PC-3 (cell line): ENCODE data around the gene ANOS1.

Experiments used
- EZH2 ChIP-seq: fragments of 300-600 bp; sonication (generic); IDR thresholded peaks from one replicate; pipeline ENCODE4 v1.6.1; 2017; ENCODE audit warnings: antibody characterized with exemption, mild to moderate bottlenecking, low read length; ENCODE audit not compliant: unreplicated experiment
- EZH2phosphoT487 ChIP-seq: fragments of 300-600 bp; sonication (generic); IDR thresholded peaks from 2 replicates; pipeline ENCODE4 v1.6.1; 2018; ENCODE audit warnings: mild to moderate bottlenecking, antibody characterized with exemption, low read length, borderline replicate concordance
- TF ChIP-seq, protein P1 (sequence below): fragments of 300-600 bp; sonication (generic); conservative IDR thresholded peaks from 2 replicates; pipeline ENCODE4 v1.5.1; 2017; ENCODE audit warnings: antibody characterized with exemption, low read depth, mild to moderate bottlenecking, low read length

DNA sequence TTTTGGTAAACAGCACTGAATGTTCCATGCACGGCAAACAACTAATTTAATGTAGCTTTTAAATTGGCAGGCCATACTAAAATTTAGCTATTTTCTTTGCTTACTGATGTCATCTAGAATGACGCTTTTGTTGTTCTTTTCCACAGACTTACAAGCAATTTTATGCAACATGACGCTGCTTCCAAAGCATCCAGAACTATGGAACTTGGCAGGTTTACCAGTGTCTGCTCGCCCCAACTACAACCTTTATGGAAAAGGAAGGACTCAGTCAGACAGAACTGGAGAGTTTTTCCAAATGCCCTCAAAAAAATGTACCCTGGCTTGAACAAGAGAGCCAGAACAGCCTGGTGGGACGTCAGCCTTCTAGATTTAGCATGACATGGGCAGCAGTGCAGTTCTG lies 58.7 kb downstream of the ANOS1 start:
- no peak for TF ChIP-seq EZH2phosphoT487
- TF ChIP-seq, protein P1, sequence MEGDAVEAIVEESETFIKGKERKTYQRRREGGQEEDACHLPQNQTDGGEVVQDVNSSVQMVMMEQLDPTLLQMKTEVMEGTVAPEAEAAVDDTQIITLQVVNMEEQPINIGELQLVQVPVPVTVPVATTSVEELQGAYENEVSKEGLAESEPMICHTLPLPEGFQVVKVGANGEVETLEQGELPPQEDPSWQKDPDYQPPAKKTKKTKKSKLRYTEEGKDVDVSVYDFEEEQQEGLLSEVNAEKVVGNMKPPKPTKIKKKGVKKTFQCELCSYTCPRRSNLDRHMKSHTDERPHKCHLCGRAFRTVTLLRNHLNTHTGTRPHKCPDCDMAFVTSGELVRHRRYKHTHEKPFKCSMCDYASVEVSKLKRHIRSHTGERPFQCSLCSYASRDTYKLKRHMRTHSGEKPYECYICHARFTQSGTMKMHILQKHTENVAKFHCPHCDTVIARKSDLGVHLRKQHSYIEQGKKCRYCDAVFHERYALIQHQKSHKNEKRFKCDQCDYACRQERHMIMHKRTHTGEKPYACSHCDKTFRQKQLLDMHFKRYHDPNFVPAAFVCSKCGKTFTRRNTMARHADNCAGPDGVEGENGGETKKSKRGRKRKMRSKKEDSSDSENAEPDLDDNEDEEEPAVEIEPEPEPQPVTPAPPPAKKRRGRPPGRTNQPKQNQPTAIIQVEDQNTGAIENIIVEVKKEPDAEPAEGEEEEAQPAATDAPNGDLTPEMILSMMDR: no peak
- TF ChIP-seq EZH2: no peak
